K562 (cell line): ENCODE results near the gene MYMX. TPM values are rescaled to one million over a fixed set of nuclear protein-coding genes. Genes with fewer than 3 reads are reported as not detected.

Source experiments
- AFF4 ChIP-seq: sonication (generic); formaldehyde crosslinking; IDR thresholded peaks from 2 replicates; pipeline ENCODE4 v1.8.0; 2023; ENCODE audit warnings: mild to moderate bottlenecking, missing genetic modification reagents
- ATF1 ChIP-seq, 2 experiments: fragments of 450-650 bp in 1 of 2; IDR thresholded peaks; 2 replicates each; pipeline ENCODE4 v1.6.1; 2016; ENCODE audit warnings: missing compliant biosample characterization in 1 of 2, missing genetic modification characterization in 1 of 2
- FOXP1 ChIP-seq: sonication (generic); formaldehyde crosslinking; IDR thresholded peaks from 2 replicates; pipeline ENCODE4 v1.8.0; 2022; ENCODE audit warnings: mild to moderate bottlenecking, missing genetic modification reagents
- MAFF ChIP-seq: IDR thresholded peaks from 2 replicates; pipeline ENCODE4 v1.6.1; 2012; ENCODE audit warnings: low read length, improper control_type of control experiment
- NKRF ChIP-seq: fragments of 450-650 bp; IDR thresholded peaks from 2 replicates; pipeline ENCODE4 v1.6.1; 2016; ENCODE audit warnings: borderline replicate concordance
- NR1H2 ChIP-seq: sonication (generic); formaldehyde crosslinking; IDR thresholded peaks from 2 replicates; pipeline ENCODE4 v1.4.0; 2020; ENCODE audit warnings: mild to moderate bottlenecking, missing genetic modification reagents
- POLR2A ChIP-seq: fragments of 450-650 bp; conservative IDR thresholded peaks from 2 replicates; pipeline ENCODE4 v1.6.1; 2016
- POLR2AphosphoS5 ChIP-seq: IDR thresholded peaks from 2 replicates; pipeline ENCODE4 v1.6.1; 2011; ENCODE audit warnings: mild to moderate bottlenecking, low read depth, low read length, moderate library complexity; ENCODE audit not compliant: control insufficient read depth, insufficient read depth
- RBFOX2 ChIP-seq: fragments of 200-400 bp; formaldehyde crosslinking; IDR thresholded peaks from 2 replicates; pipeline ENCODE4 v1.6.1; 2017; ENCODE audit warnings: low read depth, mild to moderate bottlenecking, low read length, moderate library complexity
- RERE ChIP-seq: sonication (generic); formaldehyde crosslinking; IDR thresholded peaks from 2 replicates; pipeline ENCODE4 v1.8.0; 2023; ENCODE audit warnings: missing genetic modification reagents, mild to moderate bottlenecking, borderline replicate concordance
- RNF2 ChIP-seq: sonication (generic); IDR thresholded peaks from 2 replicates; pipeline ENCODE4 v1.6.1; 2016
- TAF1 ChIP-seq: IDR thresholded peaks from 2 replicates; pipeline ENCODE4 v1.6.1; 2011; ENCODE audit warnings: mild to moderate bottlenecking, low read length, moderate library complexity; ENCODE audit not compliant: insufficient read depth, control insufficient read depth, severe bottlenecking; ENCODE audit errors: extremely low read depth
- ZBTB17 ChIP-seq: fragments of 450-650 bp; formaldehyde crosslinking; IDR thresholded peaks from 2 replicates; pipeline ENCODE4 v1.4.0; 2020; ENCODE audit warnings: mild to moderate bottlenecking
- ZBTB9 ChIP-seq: fragments of 450-650 bp; formaldehyde crosslinking; IDR thresholded peaks from 2 replicates; pipeline ENCODE4 v1.4.0; 2020; ENCODE audit warnings: mild to moderate bottlenecking, moderate library complexity
- ZNF232 ChIP-seq: sonication (generic); formaldehyde crosslinking; IDR thresholded peaks from 2 replicates; pipeline ENCODE4 v1.8.0; 2022; ENCODE audit warnings: mild to moderate bottlenecking, missing genetic modification reagents
- polyA plus RNA-seq, 8 experiments: library from polyadenylated mRNA; depleted of rRNA in 4 of 8; stranded (reverse) in 5 of 8; unstranded in 3 of 8; fragments of >200 nt; fragmentation: Nextera tagmentation in 2 of 8; fragmentation: Illumina TruSeq in 1 of 8; extraction: Ambion mirVana in 2 of 8; extraction: Trizol in 1 of 8; gene quantifications; 2 replicates each; pipeline versions ENCODE4 v1.2.1 to v1.2.3, GENCODE V29; 2011 to 2014; ENCODE audit warnings: inconsistent platforms in 1 of 8, missing spikeins in 1 of 8
- total RNA-seq, 7 experiments: library from RNA; depleted of rRNA in 6 of 7; stranded (reverse); fragments of >200 nt in 6 of 7; fragmentation: Illumina TruSeq in 2 of 7; extraction: Trizol in 2 of 7; gene quantifications; 2 replicates each; pipeline versions ENCODE4 v1.2.1 to v1.2.3, GENCODE V29; 2011 to 2021; ENCODE audit warnings: low replicate concordance in 1 of 7

MYMX gene
- total and polyA plus RNA-seq, 9 of the 15 experiments (the other 6 are each of a cell fraction or from before 2014, with no cell fraction given) = 0.12 TPM; not detected in 8

GRCh38 chr6:44265007-44265721 lies 48.4 kb downstream of the MYMX start, which contains the start of gene NFKBIE (continued):
- TF ChIP-seq RERE = peak; percentile 81; the same call in 1 of the 2 replicates
- peak; percentile 70 for TF ChIP-seq POLR2A
- TF ChIP-seq ATF1 (CRISPR knock-in tag; IDR thresholded peaks at IDR 0.05) = no peak
- TF ChIP-seq ATF1 (tag; IDR thresholded peaks at IDR 0.05) = 0 out of 2 replicates have a peak, but pooled peaks have one; percentile 25
- peak; percentile 74 for TF ChIP-seq TAF1
- peak; percentile 63 for TF ChIP-seq POLR2AphosphoS5
- peak; percentile 49; the same call in 1 of the 2 replicates for TF ChIP-seq ZBTB9 (CRISPR knock-in tag)
- TF ChIP-seq ZBTB17 (CRISPR knock-in tag) = no peak
- peak; percentile 87 for TF ChIP-seq NKRF
- TF ChIP-seq FOXP1 (CRISPR knock-in tag) = peak; percentile 75
- TF ChIP-seq ZNF232 = peak; percentile 62; the same call in 1 of the 2 replicates
- TF ChIP-seq NR1H2 (CRISPR knock-in tag) = no peak
- peak; percentile 84 for TF ChIP-seq RBFOX2
- TF ChIP-seq AFF4 (CRISPR knock-in tag) = peak; percentile 87
- no peak for TF ChIP-seq MAFF
- TF ChIP-seq RNF2 = no peak
